Measurements from ENCODE around the gene GTPBP8. TPM values are rescaled to one million over a fixed set of nuclear protein-coding genes. Genes with fewer than 3 reads are reported as not detected.

Gene GTPBP8
- total RNA-seq, 1 experiment from 2014 or later, result 28.0 TPM

Other genes starting within 250 kb of the GTPBP8 start
- 0.06 and 0.47 TPM in 2 replicates for gene CD200R1L, start 144.1 kb upstream of the GTPBP8 start, total RNA-seq (2014; rRNA removed; shearing (Covaris generic))
- gene CD200R1, start 15.9 kb upstream of the GTPBP8 start, total RNA-seq (2014; rRNA removed; shearing (Covaris generic)), result 0.31 TPM in 1 of 2 replicates, not detected in the other
- gene BOC, start 220.6 kb downstream of the GTPBP8 start, total RNA-seq (2014; rRNA removed; shearing (Covaris generic)), result 3.7 and 8.0 TPM in 2 replicates

Data from H4 (cell line).